OCI-LY3 (cell line): Measurements from ENCODE around the gene PALLD.
"Not testable (repeated sequence)": the region's sequence is repeated elsewhere in the genome, so short reads cannot be mapped to it uniquely, and the experiment has no call there.

Experiments
- H2AFZ ChIP-seq: fragments of 200-600, 300-600 bp; shearing (Covaris generic); 2 replicates; pipeline ENCODE4 v1.6.0; 2014; ENCODE audit warnings: antibody characterized with exemption, low read depth, low read length
- H3K27ac ChIP-seq: fragments of 200-600, 300-600 bp; sonication (generic); 2 replicates; pipeline ENCODE4 v1.5.1; 2014; ENCODE audit warnings: mild to moderate bottlenecking, low read length, moderate library complexity, mixed read lengths
- H3K27me3 ChIP-seq: fragments of 200-600, 300-600 bp; sonication (generic); 2 replicates; pipeline ENCODE4 v1.6.1; 2014; ENCODE audit warnings: low read depth, low read length, mixed read lengths
- H3K36me3 ChIP-seq: fragments of 200-600, 300-600 bp; sonication (generic); replicated peaks from 2 replicates; pipeline ENCODE3; 2014; ENCODE audit warnings: low read depth, low read length, mixed read lengths
- H3K4me1 ChIP-seq: fragments of 300-600, 200-600 bp; sonication (generic); 2 replicates; pipeline ENCODE4 v1.6.1; 2014; ENCODE audit warnings: low read length, mixed read lengths
- H3K4me2 ChIP-seq: fragments of 200-600, 300-600 bp; sonication (generic); 2 replicates; pipeline ENCODE4 v1.6.1; 2014; ENCODE audit warnings: low read length, mixed read lengths
- H3K4me3 ChIP-seq: fragments of 300-600, 200-600 bp; sonication (generic); 2 replicates; pipeline ENCODE4 v1.5.1; 2014; ENCODE audit warnings: antibody characterized with exemption, mild to moderate bottlenecking, low read length, moderate library complexity
- H3K79me2 ChIP-seq: fragments of 300-600, 200-600 bp; shearing (Covaris generic); 2 replicates; pipeline ENCODE4 v1.6.1; 2014; ENCODE audit warnings: mild to moderate bottlenecking, low read length, mixed read lengths
- H3K9ac ChIP-seq: fragments of 300-600, 200-600 bp; shearing (Covaris generic); 2 replicates; pipeline ENCODE4 v1.6.0; 2014; ENCODE audit warnings: mild to moderate bottlenecking, low read length, moderate library complexity
- H3K9me3 ChIP-seq: fragments of 200-600, 300-600 bp; shearing (Covaris generic); 2 replicates; pipeline ENCODE4 v1.6.1; 2014; ENCODE audit warnings: low read length, mixed read lengths; ENCODE audit not compliant: insufficient read depth
- H4K20me1 ChIP-seq: fragments of 200-600, 300-600 bp; sonication (generic); 2 replicates; pipeline ENCODE4 v1.6.1; 2016; ENCODE audit warnings: low read length, mixed read lengths; ENCODE audit not compliant: insufficient read depth
- CTCF ChIP-seq: fragments of 200-600, 300-600 bp; sonication (generic); IDR thresholded peaks from 2 replicates; pipeline ENCODE4 v1.5.1; 2014; ENCODE audit warnings: antibody characterized with exemption, low read length, low read depth
- EZH2phosphoT487 ChIP-seq: fragments of 200-600 bp; shearing (Covaris generic); IDR thresholded peaks from 2 replicates; pipeline ENCODE4 v1.6.1; 2018; ENCODE audit warnings: antibody characterized with exemption, mixed run types, low read depth

The PALLD gene

GRCh38 chr4:168451744-168452390 is 45.0 kb upstream of the PALLD start:
- Histone ChIP-seq H3K79me2 (no peaks in the 10 kb centered on the region), H3K9ac (no peak overlapping the region), H3K27me3 (no peaks in the 10 kb centered on the region), H2AFZ (no peak overlapping the region), H3K4me3 (no peak overlapping the region), H4K20me1 (no peaks in the 10 kb centered on the region), H3K4me2 (no peak overlapping the region), H3K9me3 (no peaks in the 10 kb centered on the region), H3K27ac (no peak overlapping the region), H3K36me3 (no peaks in the 10 kb centered on the region), H3K4me1 (peaks cover 10% of the 10 kb centered on the region)
- TF ChIP-seq EZH2phosphoT487 (no peak), CTCF (no peak)

- Histone ChIP-seq H3K4me1 (peaks cover 10% of the 10 kb centered on the region), H4K20me1 (no peaks in the 10 kb centered on the region), H3K9me3 (no peaks in the 10 kb centered on the region), H3K27me3 (no peaks in the 10 kb centered on the region), H3K36me3 (no peaks in the 10 kb centered on the region), H3K9ac (no peak overlapping the region), H3K79me2 (no peaks in the 10 kb centered on the region), H3K27ac (no peak overlapping the region), H3K4me3 (no peak overlapping the region), H2AFZ (no peak overlapping the region), H3K4me2 (no peak overlapping the region)
- TF ChIP-seq CTCF (no peak), EZH2phosphoT487 (no peak)
Measured at GRCh38 chr4:168453146-168453545, 43.7 kb upstream of the PALLD start.

GRCh38 chr4:168458256-168458655 is 38.6 kb upstream of the PALLD start:
- not testable (repeated sequence) for H3K4me2 ChIP-seq, H3K4me3 ChIP-seq, H3K4me1 ChIP-seq, H3K27ac ChIP-seq, H3K79me2 ChIP-seq, H2AFZ ChIP-seq, H3K9ac ChIP-seq, H3K36me3 ChIP-seq, H4K20me1 ChIP-seq, H3K9me3 ChIP-seq, H3K27me3 ChIP-seq

- Histone ChIP-seq H3K9ac (no peak overlapping the region), H3K4me3 (no peak overlapping the region), H3K27me3 (no peaks in the 10 kb centered on the region), H3K4me1 (no peaks in the 10 kb centered on the region), H3K79me2 (no peaks in the 10 kb centered on the region), H3K9me3 (no peaks in the 10 kb centered on the region), H3K36me3 (no peaks in the 10 kb centered on the region), H3K4me2 (no peak overlapping the region), H2AFZ (no peak overlapping the region; the same call in 1 of the 2 replicates), H4K20me1 (no peaks in the 10 kb centered on the region), H3K27ac (no peak overlapping the region)
- TF ChIP-seq CTCF (no peak), EZH2phosphoT487 (no peak)
Measured at GRCh38 chr4:168461821-168462220, 35.0 kb upstream of the PALLD start.

- no peaks in the 10 kb centered on the region for H3K4me1 ChIP-seq
- TF ChIP-seq EZH2phosphoT487 = no peak
- no peak for TF ChIP-seq CTCF
- no peak overlapping the region for H3K4me2 ChIP-seq
- no peak overlapping the region for H3K9ac ChIP-seq
- H3K27me3 ChIP-seq = peaks cover 9% of the 10 kb centered on the region; the same call in 1 of the 2 replicates
- no peaks in the 10 kb centered on the region for H3K79me2 ChIP-seq
- H2AFZ ChIP-seq = no peak overlapping the region
- H3K36me3 ChIP-seq = no peaks in the 10 kb centered on the region
- no peak overlapping the region for H3K27ac ChIP-seq
- no peaks in the 10 kb centered on the region for H3K9me3 ChIP-seq
- H4K20me1 ChIP-seq = no peaks in the 10 kb centered on the region
- H3K4me3 ChIP-seq = no peak overlapping the region
Measured at GRCh38 chr4:168472920-168473319, 23.9 kb upstream of the PALLD start.
